Endothelial cell of umbilical vein (primary cell): ENCODE measurements around the gene RTL5. TPM values are rescaled to one million over a fixed set of nuclear protein-coding genes. Genes with fewer than 3 reads are reported as not detected.

Experiments
- BruUV-seq: library from RNA; stranded (reverse); fragments of 400-500 nt; replicated peaks from 2 replicates; lab custom pipeline; 2021; lab: Mats Ljungman, UMichigan
- CTCF ChIA-PET: fragments of 300-600, 350-600 bp; sonication (Branson Sonifier 250); formaldehyde crosslinking; loops from one replicate; lab custom pipeline; 2021; ENCODE audit warnings: antibody characterized with exemption, inconsistent platforms; lab: Charles Lee
- POLR2A ChIA-PET: fragments of 300-600, 350-600 bp; sonication (Branson Sonifier 250); formaldehyde crosslinking; loops from one replicate; lab custom pipeline; 2021; ENCODE audit warnings: antibody characterized with exemption, inconsistent platforms; lab: Charles Lee
- DNase-seq: peaks from one replicate; pipeline ENCODE4 v3.0.0-alpha.2; 2011; ENCODE audit warnings: low read depth, low spot score
- FAIRE-seq: peaks from 2 replicates; lab custom pipeline; 2011; peaks lifted over from hg19 to GRCh38; lab: Jason Lieb, UNC
- H2AFZ ChIP-seq: 2 replicates; pipeline ENCODE4 v1.6.0; 2012; ENCODE audit warnings: low read depth, low read length, control low read depth, inconsistent platforms
- H3K27ac ChIP-seq: 2 replicates; pipeline ENCODE4 v1.5.1; 2011; ENCODE audit warnings: low read depth, mild to moderate bottlenecking, control low read depth, low read length, moderate library complexity; ENCODE audit not compliant: insufficient read depth
- H3K27me3 ChIP-seq, 2 experiments: 2 replicates each; pipeline versions ENCODE4 v1.6.0 to v1.6.1; 2011; ENCODE audit warnings: low read length in 2 of 2, mixed read lengths in 1 of 2; ENCODE audit not compliant: control insufficient read depth in 2 of 2, insufficient read depth in 2 of 2
- H3K36me3 ChIP-seq, 2 experiments: 2 replicates in 1 of 2; 3 replicates in 1 of 2; pipeline ENCODE4 v1.5.1; 2011; ENCODE audit warnings: low read length in 2 of 2, mild to moderate bottlenecking in 1 of 2, moderate library complexity in 1 of 2; ENCODE audit not compliant: control insufficient read depth in 2 of 2, insufficient read depth in 2 of 2; ENCODE audit errors: extremely low read depth in 1 of 2
- H3K4me1 ChIP-seq: 3 replicates; pipeline ENCODE4 v1.5.1; 2011; ENCODE audit warnings: mild to moderate bottlenecking, low read length; ENCODE audit not compliant: control insufficient read depth, insufficient read depth; ENCODE audit errors: extremely low read depth
- H3K4me2 ChIP-seq: 2 replicates; pipeline ENCODE4 v1.6.1; 2011; ENCODE audit warnings: low read length, control low read depth, mixed read lengths; ENCODE audit not compliant: insufficient read depth
- H3K4me3 ChIP-seq, 3 experiments: fragments of 200-600 bp in 1 of 3; sonication (generic), shearing (Covaris generic) in 1 of 3; replicated peaks in 1 of 3; 2 replicates each; pipeline ENCODE4 v1.5.1; 2011 to 2016; ENCODE audit warnings: control low read depth in 3 of 3, low read length in 3 of 3, mild to moderate bottlenecking in 2 of 3, inconsistent platforms in 1 of 3, low read depth in 1 of 3, moderate library complexity in 1 of 3; ENCODE audit not compliant: insufficient read depth in 1 of 3
- H3K79me2 ChIP-seq: 2 replicates; pipeline ENCODE4 v1.6.0; 2012; ENCODE audit warnings: low read length, inconsistent platforms; ENCODE audit not compliant: control insufficient read depth, insufficient read depth
- H3K9ac ChIP-seq: replicated peaks from 2 replicates; pipeline ENCODE3; 2011; ENCODE audit warnings: low read length, control low read depth; ENCODE audit not compliant: insufficient read depth; ENCODE audit errors: extremely low read depth
- H3K9me1 ChIP-seq: replicated peaks from 3 replicates; pipeline ENCODE4 v1.6.0; 2011; ENCODE audit warnings: mild to moderate bottlenecking, low read length; ENCODE audit not compliant: control insufficient read depth, insufficient read depth; ENCODE audit errors: extremely low read depth
- H3K9me3 ChIP-seq: replicated peaks from 2 replicates; pipeline ENCODE4 v1.5.1; 2012; ENCODE audit warnings: low read length, inconsistent platforms; ENCODE audit not compliant: control insufficient read depth, insufficient read depth
- H4K20me1 ChIP-seq: replicated peaks from 2 replicates; pipeline ENCODE3; 2011; ENCODE audit warnings: mild to moderate bottlenecking, low read length; ENCODE audit not compliant: control insufficient read depth, insufficient read depth; ENCODE audit errors: extremely low read depth
- EZH2 ChIP-seq: IDR thresholded peaks from 2 replicates; pipeline ENCODE4 v1.6.1; 2012; ENCODE audit warnings: borderline replicate concordance, low read depth, mild to moderate bottlenecking, moderate library complexity, low read length, inconsistent platforms; ENCODE audit not compliant: severe bottlenecking
- FOS ChIP-seq: IDR thresholded peaks from 2 replicates; pipeline ENCODE4 v1.6.1; 2011; ENCODE audit warnings: mild to moderate bottlenecking, low read length, moderate library complexity, borderline replicate concordance; ENCODE audit not compliant: insufficient read depth
- GATA2 ChIP-seq: IDR thresholded peaks from 2 replicates; pipeline ENCODE4 v1.7.0; 2011; ENCODE audit warnings: low read depth, mild to moderate bottlenecking, moderate library complexity, mixed read lengths, low read length; ENCODE audit not compliant: insufficient read length, insufficient read depth
- JUN ChIP-seq: IDR thresholded peaks from 2 replicates; pipeline ENCODE4 v1.6.1; 2011; ENCODE audit warnings: borderline replicate concordance, low read depth; ENCODE audit not compliant: insufficient read length, insufficient read depth
- MYC ChIP-seq: IDR thresholded peaks from one replicate; pipeline ENCODE4 v1.6.1; 2011; ENCODE audit warnings: mild to moderate bottlenecking, low read depth, low read length
- POLR2A ChIP-seq: IDR thresholded peaks from 2 replicates; pipeline ENCODE4 v1.6.1; 2012; ENCODE audit warnings: low read depth, mild to moderate bottlenecking, control low read depth, low read length
- POLR2AphosphoS5 ChIP-seq: IDR thresholded peaks from 2 replicates; pipeline ENCODE4 v1.6.1; 2012; ENCODE audit warnings: low read depth, mild to moderate bottlenecking, control low read depth, low read length, moderate library complexity; ENCODE audit not compliant: insufficient read depth
- dilution Hi-C: fragments of 300-500 bp; cut with MboI; formaldehyde crosslinking; loops from one replicate; pipeline ENCODE4 v1.15.0; 2019; ENCODE audit warnings: low sequenced_read_pairs; ENCODE audit not compliant: extremely low pct_ligation_motif_present
- intact Hi-C: fragments of 100-400 bp; cut with micrococcal nuclease; formaldehyde crosslinking; loops from one replicate; pipeline ENCODE4 v1.10.0; 2022
- polyA plus RNA-seq, 4 experiments: library from polyadenylated mRNA; depleted of rRNA in 3 of 4; stranded (reverse) in 3 of 4; unstranded in 1 of 4; fragments of >200 nt; gene quantifications; 2 replicates each; pipeline versions ENCODE4 v1.2.1 to v1.2.3, GENCODE V29; 2011 to 2012; ENCODE audit warnings: missing spikeins in 1 of 4
- total RNA-seq: library from RNA; stranded (reverse); gene quantifications from 2 replicates; pipeline ENCODE4 v1.2.3, GENCODE V29; 2021
- TF ChIP-seq, protein P1 (sequence below), 2 donors: IDR thresholded peaks; 1 replicate in 1 of 2; 2 replicates in 1 of 2; pipeline ENCODE4 v1.5.1; 2011; ENCODE audit warnings: low read length in 2 of 2, mild to moderate bottlenecking in 2 of 2, moderate library complexity in 2 of 2, control low read depth in 1 of 2, inconsistent platforms in 1 of 2, low read depth in 1 of 2; ENCODE audit not compliant: insufficient read depth in 1 of 2; ENCODE audit errors: extremely low read depth in 1 of 2
- TF ChIP-seq, protein P2 (sequence below): IDR thresholded peaks from 2 replicates; pipeline ENCODE4 v1.6.1; 2011; ENCODE audit not compliant: insufficient read depth, insufficient read length

RTL5 gene
- total and polyA plus RNA-seq, 2 donors (not counting 3 experiments of a cell fraction or from before 2014, with no cell fraction given) = 1.0 to 1.7 TPM

- DNase-seq = no peak
- no TSS peak for BruUV-seq
- FAIRE-seq = no peak
Observed at GRCh38 chrX:72133851-72134546, 2.3 kb upstream of the RTL5 start.

More at GRCh38 chrX:72133851-72134546, 2.3 kb upstream of the RTL5 start:
- Histone ChIP-seq H3K9ac (no peak overlapping the region), H3K36me3 (peaks cover 12 to 22% of the 10 kb centered on the region in 2 experiments), H3K4me3 (no peak overlapping the region), H2AFZ (no peak overlapping the region), H3K27me3 (no peaks in the 10 kb centered on the region), H4K20me1 (no peaks in the 10 kb centered on the region), H3K4me1 (peaks cover 12% of the 10 kb centered on the region), H3K9me1 (no peaks in the 10 kb centered on the region), H3K27ac (no peak overlapping the region), H3K9me3 (no peaks in the 10 kb centered on the region), H3K79me2 (peaks cover 4% of the 10 kb centered on the region), H3K4me2 (no peak overlapping the region)
- POLR2A ChIA-PET = no interaction called here
- TF ChIP-seq JUN (no peak), EZH2 (no peak), GATA2 (no peak), POLR2A (no peak), MYC (no peak), POLR2AphosphoS5 (no peak), FOS (no peak)
- TF ChIP-seq, protein P1, sequence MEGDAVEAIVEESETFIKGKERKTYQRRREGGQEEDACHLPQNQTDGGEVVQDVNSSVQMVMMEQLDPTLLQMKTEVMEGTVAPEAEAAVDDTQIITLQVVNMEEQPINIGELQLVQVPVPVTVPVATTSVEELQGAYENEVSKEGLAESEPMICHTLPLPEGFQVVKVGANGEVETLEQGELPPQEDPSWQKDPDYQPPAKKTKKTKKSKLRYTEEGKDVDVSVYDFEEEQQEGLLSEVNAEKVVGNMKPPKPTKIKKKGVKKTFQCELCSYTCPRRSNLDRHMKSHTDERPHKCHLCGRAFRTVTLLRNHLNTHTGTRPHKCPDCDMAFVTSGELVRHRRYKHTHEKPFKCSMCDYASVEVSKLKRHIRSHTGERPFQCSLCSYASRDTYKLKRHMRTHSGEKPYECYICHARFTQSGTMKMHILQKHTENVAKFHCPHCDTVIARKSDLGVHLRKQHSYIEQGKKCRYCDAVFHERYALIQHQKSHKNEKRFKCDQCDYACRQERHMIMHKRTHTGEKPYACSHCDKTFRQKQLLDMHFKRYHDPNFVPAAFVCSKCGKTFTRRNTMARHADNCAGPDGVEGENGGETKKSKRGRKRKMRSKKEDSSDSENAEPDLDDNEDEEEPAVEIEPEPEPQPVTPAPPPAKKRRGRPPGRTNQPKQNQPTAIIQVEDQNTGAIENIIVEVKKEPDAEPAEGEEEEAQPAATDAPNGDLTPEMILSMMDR (IDR thresholded peaks at IDR 0.05; ENCODE audit: extremely low read depth in 1 of 2, insufficient read depth in 1 of 2, low read depth in 1 of 2, low read length in 2 of 2) = no peak
- TF ChIP-seq, protein P2, sequence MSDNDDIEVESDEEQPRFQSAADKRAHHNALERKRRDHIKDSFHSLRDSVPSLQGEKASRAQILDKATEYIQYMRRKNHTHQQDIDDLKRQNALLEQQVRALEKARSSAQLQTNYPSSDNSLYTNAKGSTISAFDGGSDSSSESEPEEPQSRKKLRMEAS = no peak
- dilution Hi-C loops = no loop called here
- intact Hi-C loops = no loop called here
- CTCF ChIA-PET = no interaction called here
